GM19452 (cell line): ENCODE data around the gene CLK2.
"Not testable (repeated sequence)": the region's sequence is repeated elsewhere in the genome, so short reads cannot be mapped to it uniquely, and the experiment has no call there.

Source experiments
- ATAC-seq: cut with Tn5 transposase; IDR thresholded peaks from one replicate; pipeline ENCODE4 v1.9.1; 2021; ENCODE audit not compliant: unreplicated experiment

Gene CLK2

GRCh38 chr1:155297384-155297783 is 24.1 kb upstream of the CLK2 start:
- no peak for ATAC-seq

GRCh38 chr1:155296661-155297060 is 23.4 kb upstream of the CLK2 start:
- ATAC-seq = no peak

GRCh38 chr1:155295942-155296267 is 22.6 kb upstream of the CLK2 start:
- ATAC-seq = no peak

- no peak for ATAC-seq
Measured at GRCh38 chr1:155295183-155295941, 22.1 kb upstream of the CLK2 start.

- no peak for ATAC-seq
Measured at GRCh38 chr1:155294520-155295182, 21.3 kb upstream of the CLK2 start.

- no peak for ATAC-seq
Measured at GRCh38 chr1:155293086-155293749, 19.9 kb upstream of the CLK2 start.

GRCh38 chr1:155291006-155291405 is 17.7 kb upstream of the CLK2 start:
- not testable (repeated sequence) for ATAC-seq

GRCh38 chr1:155287987-155288543 is 14.8 kb upstream of the CLK2 start:
- no peak for ATAC-seq

GRCh38 chr1:155286544-155286943 is 13.2 kb upstream of the CLK2 start:
- ATAC-seq = no peak

- no peak for ATAC-seq
Measured at GRCh38 chr1:155285631-155286044, 12.3 kb upstream of the CLK2 start.

- no peak for ATAC-seq
Measured at GRCh38 chr1:155285063-155285462, 11.8 kb upstream of the CLK2 start.

- ATAC-seq = no peak
Measured at GRCh38 chr1:155284476-155284875, 11.2 kb upstream of the CLK2 start.

- no peak for ATAC-seq
Measured at GRCh38 chr1:155282488-155283091, 9.3 kb upstream of the CLK2 start.

- no peak for ATAC-seq
Measured at GRCh38 chr1:155279268-155279667, 6.0 kb upstream of the CLK2 start.

- no peak for ATAC-seq
Measured at GRCh38 chr1:155278689-155279160, 5.4 kb upstream of the CLK2 start.

- no peak for ATAC-seq
Measured at GRCh38 chr1:155277902-155278688, 4.8 kb upstream of the CLK2 start.

GRCh38 chr1:155277070-155277901 is 4.0 kb upstream of the CLK2 start, which contains the start of gene HCN3:
Gene HCN3 (plus strand): TSS chr1:155277463. CDS start chr1:155277591, 128 bp downstream.
- ATAC-seq = peak; percentile 46

GRCh38 chr1:155272466-155273342 is 600 bp downstream of the CLK2 start:
- ATAC-seq = peak; percentile 26

- ATAC-seq = no peak
Measured at GRCh38 chr1:155269381-155269780, 3.9 kb downstream of the CLK2 start.
